ENCODE data around the gene KCNJ4.
"Not testable (repeated sequence)": the region's sequence is repeated elsewhere in the genome, so short reads cannot be mapped to it uniquely, and the experiment has no call there.

The KCNJ4 gene

GRCh38 chr22:38406617-38407016 is 48.4 kb downstream of the KCNJ4 start:
- no peak for DNase-seq

- DNase-seq: no peak
Observed at GRCh38 chr22:38404419-38404818, 50.6 kb downstream of the KCNJ4 start.

GRCh38 chr22:38403812-38404211 is 51.2 kb downstream of the KCNJ4 start:
- no peak for DNase-seq

- DNase-seq: peak; percentile 37
Observed at GRCh38 chr22:38402204-38402603, 52.8 kb downstream of the KCNJ4 start.

- peak; percentile 96 for DNase-seq
Observed at GRCh38 chr22:38401336-38402084, 53.5 kb downstream of the KCNJ4 start.

- DNase-seq: peak; percentile 62
Observed at GRCh38 chr22:38400256-38400655, 54.7 kb downstream of the KCNJ4 start.

GRCh38 chr22:38398609-38399461 is 56.2 kb downstream of the KCNJ4 start:
- peak; percentile 98 for DNase-seq

GRCh38 chr22:38398181-38398608 is 56.8 kb downstream of the KCNJ4 start:
- DNase-seq: peak; percentile 84

- DNase-seq: peak; percentile 66
Observed at GRCh38 chr22:38397189-38398085, 57.6 kb downstream of the KCNJ4 start.

- not testable (repeated sequence) for DNase-seq
Observed at GRCh38 chr22:38396440-38397069, 58.4 kb downstream of the KCNJ4 start.

- not testable (repeated sequence) for DNase-seq
Observed at GRCh38 chr22:38395944-38396343, 59.1 kb downstream of the KCNJ4 start.

- not testable (repeated sequence) for DNase-seq
Observed at GRCh38 chr22:38394929-38395624, 59.9 kb downstream of the KCNJ4 start.

GRCh38 chr22:38389428-38389818 is 65.6 kb downstream of the KCNJ4 start:
- DNase-seq: not testable (repeated sequence)

- not testable (repeated sequence) for DNase-seq
Observed at GRCh38 chr22:38388506-38389427, 66.2 kb downstream of the KCNJ4 start.

GRCh38 chr22:38386918-38387317 is 68.1 kb downstream of the KCNJ4 start:
- DNase-seq: not testable (repeated sequence)

GRCh38 chr22:38383417-38383816 is 71.6 kb downstream of the KCNJ4 start:
- no peak for DNase-seq

GRCh38 chr22:38381371-38381770 is 73.6 kb downstream of the KCNJ4 start:
- DNase-seq: not testable (repeated sequence)
